Type B pancreatic cell (in vitro differentiated cells): ENCODE results near the gene ANKRD18B. TPM values are rescaled to one million over a fixed set of nuclear protein-coding genes. Genes with fewer than 3 reads are reported as not detected.
"Not testable (repeated sequence)": the region's sequence is repeated elsewhere in the genome, so short reads cannot be mapped to it uniquely, and the experiment has no call there.

ENCODE experiments used
- DNase-seq: peaks from one replicate; pipeline ENCODE4 v3.0.0; 2021; ENCODE audit warnings: mixed read lengths; ENCODE audit not compliant: unreplicated experiment; ENCODE audit errors: extremely low spot score
- H3K27ac Mint-ChIP-seq: 2 replicates; pipeline ENCODE4 v1.8.0; 2021; ENCODE audit warnings: mild to moderate bottlenecking, mixed read lengths
- H3K27me3 Mint-ChIP-seq: 2 replicates; pipeline ENCODE4 v1.8.0; 2021; ENCODE audit warnings: mixed read lengths
- H3K36me3 Mint-ChIP-seq: 2 replicates; pipeline ENCODE4 v1.8.0; 2021; ENCODE audit warnings: mixed read lengths
- H3K4me1 Mint-ChIP-seq: one replicate; pipeline ENCODE4 v1.8.0; 2021; ENCODE audit warnings: mixed read lengths; ENCODE audit not compliant: unreplicated experiment
- H3K4me3 Mint-ChIP-seq: 2 replicates; pipeline ENCODE4 v1.8.0; 2021; ENCODE audit warnings: mild to moderate bottlenecking, mixed read lengths
- H3K9me3 Mint-ChIP-seq: 2 replicates; pipeline ENCODE4 v1.8.0; 2021; ENCODE audit warnings: mixed read lengths
- CTCF ChIP-seq: fragments of 200-600 bp; sonication (generic); conservative IDR thresholded peaks from 2 replicates; pipeline ENCODE4 v1.5.0; 2021; ENCODE audit warnings: antibody characterized with exemption, mild to moderate bottlenecking
- long read RNA-seq: library from polyadenylated mRNA; unstranded; transcript quantifications from one replicate; pipeline ENCODE4 v2.0.0, GENCODE V29; 2020
- total RNA-seq: library from RNA; stranded (reverse); gene quantifications from 2 replicates; pipeline ENCODE4 v1.2.1, GENCODE V29; 2021; ENCODE audit warnings: low replicate concordance

ANKRD18B gene
- 2.8 and 10.3 TPM in 2 replicates for total RNA-seq
- long read RNA-seq, result 0 reads

DNA sequence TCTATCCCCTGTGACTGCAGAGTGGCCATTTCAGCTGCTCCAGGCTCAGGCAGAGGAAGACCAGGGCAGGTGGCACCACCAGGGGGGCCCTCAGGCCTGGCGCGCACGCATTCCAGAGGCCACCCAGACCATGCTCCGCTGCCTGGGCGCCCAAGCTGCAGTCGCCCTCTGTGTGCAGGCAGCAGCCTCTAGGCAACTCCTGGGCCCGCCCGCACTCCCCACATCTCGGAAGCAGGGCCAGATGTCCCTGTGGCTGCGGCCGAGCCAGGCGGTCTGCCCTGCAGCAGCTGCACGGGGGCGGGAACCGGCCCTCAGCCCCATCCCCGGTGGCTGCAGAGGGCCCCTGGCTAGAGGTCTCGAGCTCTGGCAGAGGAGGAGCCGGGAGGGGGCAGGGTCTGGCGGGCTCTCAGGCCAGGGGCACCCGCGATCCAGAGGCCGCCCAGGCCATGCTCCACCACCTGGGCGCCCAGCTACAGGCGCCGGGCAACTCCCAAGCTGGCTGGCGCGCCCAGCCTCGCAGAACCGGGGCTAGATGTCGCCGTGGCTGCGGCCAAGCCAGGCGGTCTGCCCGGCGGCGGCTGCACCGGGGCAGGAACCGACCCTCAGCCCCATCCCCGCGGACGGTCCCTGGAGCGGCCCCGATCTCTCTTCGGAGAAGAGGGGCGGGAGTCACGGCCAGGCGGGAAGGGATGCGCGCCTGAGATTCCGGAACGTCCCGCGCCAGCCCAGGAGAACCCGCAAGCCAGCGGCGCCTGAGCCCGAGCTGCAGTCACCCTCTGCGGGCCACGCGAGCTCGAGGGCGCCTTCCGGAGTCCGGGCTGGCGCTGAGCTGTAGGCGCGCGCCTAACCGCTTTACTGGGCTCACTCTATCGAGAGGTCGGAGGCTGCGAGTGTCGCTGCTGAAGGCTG lies at the start of gene ANKRD18B:
Gene ANKRD18B (plus strand): TSS at position 855 of the 909 bp plus-strand sequence. CDS start 239 bp downstream, outside the sequence.
- TF ChIP-seq CTCF, result peak; percentile 70
- not testable (repeated sequence) for H3K9me3 Mint-ChIP-seq, H3K4me1 Mint-ChIP-seq, H3K36me3 Mint-ChIP-seq
- Mint-ChIP-seq H3K4me3 (peak within 1 kb of the TSS; percentile 94), H3K27me3 (peaks cover 25% of the 10 kb centered on the region), H3K27ac (peak within 1 kb of the TSS; percentile 74)
- DNase-seq, result peak; percentile 77

- DNase-seq, result no peak
- H3K4me3 Mint-ChIP-seq, result peak overlapping the region; percentile 18
- peaks cover 12% of the 10 kb centered on the region for H3K4me1 Mint-ChIP-seq
- H3K27ac Mint-ChIP-seq, result no peak overlapping the region
- H3K27me3 Mint-ChIP-seq, result no peaks in the 10 kb centered on the region
- TF ChIP-seq CTCF, result no peak
- H3K9me3 Mint-ChIP-seq, result no peaks in the 10 kb centered on the region
- peaks cover 13% of the 10 kb centered on the region for H3K36me3 Mint-ChIP-seq
These were observed 48.7 kb upstream of the ANKRD18B start for GRCh38 chr9:33475357-33475756.

DNA sequence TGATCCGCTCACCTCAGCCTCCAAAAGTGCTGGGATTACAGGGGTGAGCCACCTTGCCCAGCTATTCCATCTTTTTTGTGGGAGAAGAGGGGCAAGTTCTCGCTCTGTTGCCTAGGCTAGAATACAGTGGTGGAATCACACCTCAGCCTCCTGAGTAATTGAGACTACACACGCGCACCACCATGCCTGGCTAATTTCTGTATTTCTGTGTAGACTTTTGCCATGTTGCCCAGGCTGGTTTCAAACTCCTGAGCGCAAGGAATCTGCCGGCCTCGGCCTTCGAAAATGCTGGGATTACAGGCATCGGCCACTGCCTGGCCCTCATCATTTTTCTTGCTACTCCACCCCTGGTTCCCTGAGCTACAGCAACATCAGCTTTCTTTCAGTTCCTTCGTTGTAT lies 47.5 kb upstream of the ANKRD18B start:
- no peak for DNase-seq
- TF ChIP-seq CTCF, result no peak
- Mint-ChIP-seq H3K27ac (no peak overlapping the region), H3K36me3 (peaks cover 9% of the 10 kb centered on the region), H3K4me3 (no peak overlapping the region), H3K9me3 (no peaks in the 10 kb centered on the region), H3K27me3 (no peaks in the 10 kb centered on the region), H3K4me1 (peaks cover 9% of the 10 kb centered on the region)

DNA sequence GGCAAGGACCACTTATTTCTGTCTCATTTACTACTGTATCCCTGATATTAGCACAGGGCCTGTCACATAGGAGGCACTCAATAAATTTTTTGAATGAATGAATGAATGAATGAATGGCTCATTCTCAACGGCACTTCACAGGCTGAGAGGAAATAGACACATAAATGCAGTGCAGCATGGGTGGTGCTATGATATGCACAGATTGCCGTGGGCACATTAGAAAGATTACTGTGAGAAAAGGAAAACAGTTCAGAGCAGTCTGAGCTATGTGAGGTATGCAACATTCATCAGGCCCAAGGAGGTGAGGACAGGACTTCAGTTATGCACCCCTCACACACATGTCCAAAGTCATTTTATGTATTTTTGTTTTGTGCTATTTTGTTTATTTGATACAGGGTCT lies 43.9 kb upstream of the ANKRD18B start:
- Mint-ChIP-seq H3K27me3 (no peaks in the 10 kb centered on the region), H3K4me1 (no peaks in the 10 kb centered on the region), H3K9me3 (no peaks in the 10 kb centered on the region), H3K36me3 (no peaks in the 10 kb centered on the region), H3K27ac (peak overlapping the region; percentile 81), H3K4me3 (no peak overlapping the region)
- no peak for DNase-seq
- TF ChIP-seq CTCF, result no peak

DNA sequence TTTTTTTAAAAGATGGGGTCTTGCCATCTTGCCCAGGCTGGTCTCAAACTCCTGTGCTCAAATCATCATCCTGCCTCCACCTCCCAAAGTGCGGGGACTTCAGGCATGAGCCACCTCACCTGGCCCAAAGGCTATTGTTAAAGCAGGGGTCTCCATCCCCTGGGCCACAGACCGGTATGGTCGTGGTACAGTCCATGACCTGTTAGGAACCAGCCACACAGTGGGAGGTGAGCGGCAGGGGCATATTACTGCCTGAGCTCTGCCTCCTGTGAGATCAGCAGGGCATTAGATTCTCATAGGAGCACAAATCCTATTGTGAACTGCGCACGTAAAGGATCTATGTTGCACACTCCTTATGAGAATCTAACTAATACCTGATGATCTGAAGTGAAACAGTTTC lies 43.1 kb upstream of the ANKRD18B start:
- H3K4me1 Mint-ChIP-seq, result no peaks in the 10 kb centered on the region
- no peak for TF ChIP-seq CTCF
- no peaks in the 10 kb centered on the region for H3K9me3 Mint-ChIP-seq
- no peaks in the 10 kb centered on the region for H3K36me3 Mint-ChIP-seq
- H3K27ac Mint-ChIP-seq, result no peak overlapping the region
- no peak overlapping the region for H3K4me3 Mint-ChIP-seq
- DNase-seq, result no peak
- H3K27me3 Mint-ChIP-seq, result no peaks in the 10 kb centered on the region

GRCh38 chr9:33485312-33485711 lies 38.7 kb upstream of the ANKRD18B start:
- not testable (repeated sequence) for H3K9me3 Mint-ChIP-seq, H3K27ac Mint-ChIP-seq, H3K4me1 Mint-ChIP-seq, DNase-seq, H3K27me3 Mint-ChIP-seq, H3K4me3 Mint-ChIP-seq, H3K36me3 Mint-ChIP-seq
